ENCODE data around the gene HECTD1. TPM values are rescaled to one million over a fixed set of nuclear protein-coding genes. Genes with fewer than 3 reads are reported as not detected.
A peak's percentile ranks its signal among the peaks of the same experiment; 100 is the strongest.

Gene HECTD1
- total RNA-seq, 1 donor from 2014 or later = 110 TPM

GRCh38 chr14:31161274-31161673 lies 46.3 kb downstream of the HECTD1 start:
- TF ChIP-seq EZH2 (IDR thresholded peaks at IDR 0.05; ENCODE audit: insufficient read depth, low read length) (no peak), CTCF (IDR thresholded peaks at IDR 0.05; ENCODE audit: insufficient read depth, low read depth, low read length) (no peak)
- Mint-ChIP-seq H3K27ac (ENCODE audit: unreplicated experiment) (no peak overlapping the region), H3K27me3 (ENCODE audit: low read depth, unreplicated experiment) (no peaks in the 10 kb centered on the region), H3K4me3 (ENCODE audit: unreplicated experiment) (no peak overlapping the region), H3K4me1 (ENCODE audit: low read depth, unreplicated experiment) (peaks cover 2% of the 10 kb centered on the region), H3K36me3 (ENCODE audit: low read depth, unreplicated experiment) (peaks cover 2% of the 10 kb centered on the region), H3K9me3 (ENCODE audit: unreplicated experiment) (no peaks in the 10 kb centered on the region)
- no peak for FAIRE-seq
- H3K27me3 ChIP-seq (ENCODE audit: insufficient read depth, low read length) = no peaks in the 10 kb centered on the region
- no peaks in the 10 kb centered on the region for H4K20me1 ChIP-seq (ENCODE audit: insufficient read depth, low read length)
- H3K4me1 ChIP-seq (ENCODE audit: insufficient read depth, low read length) = peaks cover 12% of the 10 kb centered on the region
- peaks cover 21% of the 10 kb centered on the region for H3K36me3 ChIP-seq (ENCODE audit: insufficient read depth, low read length)
- no peak overlapping the region for H3K9ac ChIP-seq (ENCODE audit: low read length)
- no peak overlapping the region for H3K4me3 ChIP-seq (ENCODE audit: insufficient read depth, low read depth, low read length)
- H3K27ac ChIP-seq (ENCODE audit: low read depth, low read length) = no peak overlapping the region
- no peak overlapping the region for H2AFZ ChIP-seq (ENCODE audit: low read depth, low read length)
- no peak for DNase-seq (ENCODE audit: low read depth)
- H3K9me3 ChIP-seq (ENCODE audit: insufficient read depth, low read depth, low read length) = no peaks in the 10 kb centered on the region
- no peak overlapping the region for H3K4me2 ChIP-seq (ENCODE audit: low read length)
- H3K79me2 ChIP-seq (ENCODE audit: insufficient read depth, low read length) = peaks cover 13% of the 10 kb centered on the region

- peaks cover 8% of the 10 kb centered on the region for H3K79me2 ChIP-seq (ENCODE audit: insufficient read depth, low read length)
- no peak overlapping the region for H3K27ac Mint-ChIP-seq (ENCODE audit: unreplicated experiment)
- H3K27me3 ChIP-seq (ENCODE audit: insufficient read depth, low read length) = no peaks in the 10 kb centered on the region
- H3K27ac ChIP-seq (ENCODE audit: low read depth, low read length) = no peak overlapping the region
- FAIRE-seq = no peak
- TF ChIP-seq EZH2 (IDR thresholded peaks at IDR 0.05; ENCODE audit: insufficient read depth, low read length) (no peak), CTCF (IDR thresholded peaks at IDR 0.05; ENCODE audit: insufficient read depth, low read depth, low read length) (no peak)
- peaks cover 3% of the 10 kb centered on the region for H3K36me3 Mint-ChIP-seq (ENCODE audit: low read depth, unreplicated experiment)
- H3K4me3 ChIP-seq (ENCODE audit: insufficient read depth, low read depth, low read length) = no peak overlapping the region
- no peaks in the 10 kb centered on the region for H3K4me1 Mint-ChIP-seq (ENCODE audit: low read depth, unreplicated experiment)
- H3K4me3 Mint-ChIP-seq (ENCODE audit: unreplicated experiment) = no peak overlapping the region
- no peaks in the 10 kb centered on the region for H3K9me3 Mint-ChIP-seq (ENCODE audit: unreplicated experiment)
- peaks cover 23% of the 10 kb centered on the region for H3K36me3 ChIP-seq (ENCODE audit: insufficient read depth, low read length)
- no peak for DNase-seq (ENCODE audit: low read depth)
- H3K27me3 Mint-ChIP-seq (ENCODE audit: low read depth, unreplicated experiment) = no peaks in the 10 kb centered on the region
- H3K4me1 ChIP-seq (ENCODE audit: insufficient read depth, low read length) = no peaks in the 10 kb centered on the region
- H3K9ac ChIP-seq (ENCODE audit: low read length) = no peak overlapping the region
- no peak overlapping the region for H2AFZ ChIP-seq (ENCODE audit: low read depth, low read length)
- H3K4me2 ChIP-seq (ENCODE audit: low read length) = no peak overlapping the region
- H4K20me1 ChIP-seq (ENCODE audit: insufficient read depth, low read length) = no peaks in the 10 kb centered on the region
- no peaks in the 10 kb centered on the region for H3K9me3 ChIP-seq (ENCODE audit: insufficient read depth, low read depth, low read length)
Observed at GRCh38 chr14:31159682-31160296, 47.8 kb downstream of the HECTD1 start.

DNA sequence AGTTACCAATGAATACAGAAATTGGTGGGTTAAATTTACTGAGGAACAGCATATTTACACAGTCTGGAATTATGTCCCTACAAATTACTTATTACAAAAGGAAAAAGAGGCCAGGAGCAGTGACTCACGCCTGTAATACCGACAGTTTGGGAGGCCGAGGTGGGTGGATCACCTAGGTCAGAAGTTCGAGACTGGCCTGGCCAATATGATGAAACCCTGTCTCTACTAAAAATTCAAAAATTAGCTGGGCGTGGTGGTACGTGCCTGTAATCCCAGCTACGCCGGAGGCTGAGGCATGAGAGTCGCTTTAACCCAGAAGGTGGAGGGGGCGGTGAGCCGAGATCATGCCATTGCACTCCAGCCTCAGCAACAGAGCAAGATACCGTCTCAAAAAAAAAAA lies 52.6 kb downstream of the HECTD1 start:
- Mint-ChIP-seq H3K4me3 (ENCODE audit: unreplicated experiment) (no peak overlapping the region), H3K4me1 (ENCODE audit: low read depth, unreplicated experiment) (no peaks in the 10 kb centered on the region), H3K9me3 (ENCODE audit: unreplicated experiment) (peaks cover 2% of the 10 kb centered on the region), H3K27ac (ENCODE audit: unreplicated experiment) (peak overlapping the region; percentile 29), H3K36me3 (ENCODE audit: low read depth, unreplicated experiment) (peaks cover 10% of the 10 kb centered on the region), H3K27me3 (ENCODE audit: low read depth, unreplicated experiment) (no peaks in the 10 kb centered on the region)
- Histone ChIP-seq H3K79me2 (ENCODE audit: insufficient read depth, low read length) (peaks cover 6% of the 10 kb centered on the region), H3K36me3 (ENCODE audit: insufficient read depth, low read length) (peaks cover 24% of the 10 kb centered on the region), H3K4me2 (ENCODE audit: low read length) (no peak overlapping the region), H3K27me3 (ENCODE audit: insufficient read depth, low read length) (no peaks in the 10 kb centered on the region), H4K20me1 (ENCODE audit: insufficient read depth, low read length) (no peaks in the 10 kb centered on the region), H3K9ac (ENCODE audit: low read length) (no peak overlapping the region), H3K4me3 (ENCODE audit: insufficient read depth, low read depth, low read length) (no peak overlapping the region), H3K27ac (ENCODE audit: low read depth, low read length) (no peak overlapping the region), H2AFZ (ENCODE audit: low read depth, low read length) (no peak overlapping the region), H3K9me3 (ENCODE audit: insufficient read depth, low read depth, low read length) (no peaks in the 10 kb centered on the region), H3K4me1 (ENCODE audit: insufficient read depth, low read length) (no peaks in the 10 kb centered on the region)
- FAIRE-seq (no peak), DNase-seq (ENCODE audit: low read depth) (peak; percentile 4)
- TF ChIP-seq CTCF (IDR thresholded peaks at IDR 0.05; ENCODE audit: insufficient read depth, low read depth, low read length) (no peak), EZH2 (IDR thresholded peaks at IDR 0.05; ENCODE audit: insufficient read depth, low read length) (no peak)
